H1 (cell line): ENCODE results near the gene KCTD11. TPM values are rescaled to one million over a fixed set of nuclear protein-coding genes. Genes with fewer than 3 reads are reported as not detected.

Experiments used
- CTCF ChIA-PET: fragments of 300-600 bp; sonication (Branson Sonifier 250); formaldehyde crosslinking; loops from one replicate; lab custom pipeline; 2021; ENCODE audit not compliant: partially characterized antibody; lab: Charles Lee
- POLR2A ChIA-PET: fragments of 300-600 bp; sonication (Branson Sonifier 250); formaldehyde crosslinking; loops from one replicate; lab custom pipeline; 2021; ENCODE audit warnings: inconsistent platforms; ENCODE audit not compliant: partially characterized antibody; lab: Charles Lee
- DNase-seq, 2 experiments: peaks; one replicate each; pipeline versions ENCODE4 v3.0.0 to v3.0.0-alpha.2; 2010 to 2022; ENCODE audit warnings: low spot score in 2 of 2, low read depth in 1 of 2, mixed read lengths in 1 of 2
- FAIRE-seq: peaks from 2 replicates; lab custom pipeline; 2011; peaks lifted over from hg19 to GRCh38; lab: Jason Lieb, UNC
- H2AFZ ChIP-seq: 2 replicates; pipeline ENCODE4 v1.8.1; 2012; ENCODE audit warnings: low read length, inconsistent platforms
- H2AK5ac ChIP-seq: 2 replicates; pipeline ENCODE4 v1.6.1; 2013; ENCODE audit warnings: low read depth, low read length
- H2BK120ac ChIP-seq: replicated peaks from 2 replicates; pipeline ENCODE3; 2013; ENCODE audit warnings: low read depth, low read length, inconsistent platforms
- H2BK12ac ChIP-seq: 2 replicates; pipeline ENCODE4 v1.6.1; 2013; ENCODE audit warnings: low read depth, low read length
- H2BK15ac ChIP-seq: 2 replicates; pipeline ENCODE4 v1.6.1; 2013; ENCODE audit warnings: low read length
- H2BK20ac ChIP-seq: 2 replicates; pipeline ENCODE4 v1.6.1; 2013; ENCODE audit warnings: low read length
- H2BK5ac ChIP-seq: 2 replicates; pipeline ENCODE4 v1.6.1; 2013; ENCODE audit warnings: low read depth, low read length
- H3K14ac ChIP-seq: 2 replicates; pipeline ENCODE4 v1.6.1; 2013; ENCODE audit warnings: inconsistent platforms; ENCODE audit not compliant: insufficient read length
- H3K18ac ChIP-seq: 2 replicates; pipeline ENCODE4 v1.6.1; 2013; ENCODE audit warnings: low read length; ENCODE audit errors: extremely low read depth
- H3K23ac ChIP-seq: 2 replicates; pipeline ENCODE4 v1.6.1; 2013; ENCODE audit warnings: inconsistent platforms; ENCODE audit not compliant: insufficient read length
- H3K23me2 ChIP-seq: 2 replicates; pipeline ENCODE4 v1.6.1; 2013; ENCODE audit warnings: low read depth, low read length
- H3K27ac ChIP-seq: 2 replicates; pipeline ENCODE4 v1.6.1; 2011; ENCODE audit warnings: low read depth, low read length, inconsistent platforms
- H3K27me3 ChIP-seq, 4 experiments: replicated peaks in 1 of 4; 1 replicate in 1 of 4; 2 replicates in 3 of 4; pipeline versions ENCODE4 v1.6.1 to v1.8.1; 2011 to 2013; ENCODE audit warnings: low read length in 3 of 4, mild to moderate bottlenecking in 3 of 4, inconsistent platforms in 2 of 4, mixed read lengths in 2 of 4, moderate library complexity in 1 of 4; ENCODE audit not compliant: control insufficient read depth in 3 of 4, insufficient read depth in 3 of 4; ENCODE audit errors: extremely low read depth in 1 of 4
- H3K36me3 ChIP-seq, 4 experiments: 2 replicates each; pipeline versions ENCODE4 v1.6.1 to v1.8.1; 2011 to 2013; ENCODE audit warnings: mild to moderate bottlenecking in 4 of 4, low read length in 3 of 4, moderate library complexity in 2 of 4, control low read depth in 1 of 4, inconsistent platforms in 1 of 4; ENCODE audit not compliant: insufficient read depth in 4 of 4, control insufficient read depth in 2 of 4
- H3K4ac ChIP-seq: replicated peaks from 2 replicates; pipeline ENCODE3; 2013; ENCODE audit warnings: low read length, low read depth, mixed read lengths, inconsistent platforms; ENCODE audit not compliant: insufficient read length
- H3K4me1 ChIP-seq, 4 experiments: replicated peaks in 1 of 4; 1 replicate in 1 of 4; 2 replicates in 3 of 4; pipeline versions ENCODE4 v1.6.1 to v1.8.1; 2011 to 2013; ENCODE audit warnings: low read length in 3 of 4, inconsistent platforms in 2 of 4, mixed read lengths in 1 of 4; ENCODE audit not compliant: insufficient read depth in 4 of 4, control insufficient read depth in 3 of 4
- H3K4me2 ChIP-seq, 2 experiments: 2 replicates each; pipeline versions ENCODE4 v1.6.1 to v1.8.1; 2011 to 2013; ENCODE audit warnings: low read depth in 2 of 2, low read length in 2 of 2, control low read depth in 1 of 2, inconsistent platforms in 1 of 2, mild to moderate bottlenecking in 1 of 2; ENCODE audit not compliant: insufficient read depth in 1 of 2
- H3K4me3 ChIP-seq, 4 experiments: fragments of 200-600, 300-600 bp in 1 of 4; sonication (generic), shearing (Covaris generic), sonication (Bioruptor Twin) in 1 of 4; 2 replicates each; pipeline versions ENCODE4 v1.5.1 to v1.8.1; 2011 to 2016; ENCODE audit warnings: low read length in 4 of 4, low read depth in 3 of 4, control low read depth in 2 of 4, inconsistent platforms in 2 of 4, mild to moderate bottlenecking in 2 of 4, mixed read lengths in 1 of 4, moderate library complexity in 1 of 4; ENCODE audit not compliant: insufficient read depth in 2 of 4; ENCODE audit errors: extremely low read depth in 1 of 4
- H3K56ac ChIP-seq: replicated peaks from 2 replicates; pipeline ENCODE3; 2013; ENCODE audit warnings: low read depth, mild to moderate bottlenecking, mixed read lengths, low read length, inconsistent platforms; ENCODE audit not compliant: insufficient read length
- H3K79me1 ChIP-seq: 2 replicates; pipeline ENCODE4 v1.6.1; 2013; ENCODE audit warnings: low read depth, low read length, control low read depth
- H3K79me2 ChIP-seq, 2 experiments: 2 replicates each; pipeline versions ENCODE4 v1.6.1 to v1.8.1; 2012 to 2013; ENCODE audit warnings: low read length in 2 of 2, mild to moderate bottlenecking in 2 of 2, inconsistent platforms in 1 of 2; ENCODE audit not compliant: insufficient read depth in 2 of 2, control insufficient read depth in 1 of 2
- H3K9ac ChIP-seq, 4 experiments: replicated peaks in 1 of 4; 1 replicate in 1 of 4; 2 replicates in 3 of 4; pipeline versions ENCODE4 v1.6.1 to v1.8.1; 2011 to 2013; ENCODE audit warnings: low read depth in 3 of 4, low read length in 3 of 4, control low read depth in 2 of 4, mild to moderate bottlenecking in 2 of 4, moderate library complexity in 2 of 4, inconsistent platforms in 1 of 4; ENCODE audit errors: extremely low read depth in 1 of 4
- H3K9me3 ChIP-seq, 2 experiments: 2 replicates each; pipeline versions ENCODE4 v1.6.1 to v1.8.1; 2012 to 2013; ENCODE audit warnings: mild to moderate bottlenecking in 2 of 2, moderate library complexity in 2 of 2, control low read depth in 1 of 2, inconsistent platforms in 1 of 2, low read depth in 1 of 2, low read length in 1 of 2, mixed read lengths in 1 of 2; ENCODE audit not compliant: insufficient read depth in 2 of 2
- H4K20me1 ChIP-seq, 2 experiments: replicated peaks in 1 of 2; 2 replicates each; pipeline versions ENCODE3 to v1.8.1; 2011 to 2013; ENCODE audit warnings: inconsistent platforms in 2 of 2, low read length in 2 of 2, mild to moderate bottlenecking in 1 of 2; ENCODE audit not compliant: insufficient read depth in 2 of 2, control insufficient read depth in 1 of 2
- H4K5ac ChIP-seq: 2 replicates; pipeline ENCODE4 v1.6.1; 2013; ENCODE audit warnings: low read length, low read depth, mixed read lengths, inconsistent platforms; ENCODE audit not compliant: insufficient read length
- H4K8ac ChIP-seq: 2 replicates; pipeline ENCODE4 v1.8.0; 2013; ENCODE audit warnings: mild to moderate bottlenecking, moderate library complexity, low read length, inconsistent platforms; ENCODE audit not compliant: insufficient read depth; ENCODE audit errors: extremely low read depth
- H4K91ac ChIP-seq: replicated peaks from 2 replicates; pipeline ENCODE3; 2013; ENCODE audit warnings: low read length, mixed read lengths, inconsistent platforms; ENCODE audit not compliant: insufficient read length
- BACH1 ChIP-seq: IDR thresholded peaks from 2 replicates; pipeline ENCODE4 v1.6.1; 2012; ENCODE audit warnings: low read length, improper control_type of control experiment
- HDAC2 ChIP-seq, 2 experiments: fragments of 300-600 bp in 1 of 2; sonication (generic) in 1 of 2; IDR thresholded peaks; 2 replicates each; pipeline ENCODE4 v1.6.1; 2011 to 2012; ENCODE audit warnings: low read depth in 2 of 2, low read length in 2 of 2, mild to moderate bottlenecking in 2 of 2, moderate library complexity in 2 of 2, borderline replicate concordance in 1 of 2, inconsistent platforms in 1 of 2
- MAX ChIP-seq: IDR thresholded peaks from 2 replicates; pipeline ENCODE4 v1.6.1; 2012; ENCODE audit warnings: inconsistent platforms
- SUZ12 ChIP-seq: fragments of 200-600 bp; sonication (generic); IDR thresholded peaks from 2 replicates; pipeline ENCODE4 v1.6.1; 2012; ENCODE audit warnings: mild to moderate bottlenecking, inconsistent platforms, low read length, moderate library complexity, mixed read lengths
- WGBS, 2 experiments: shearing (Covaris generic) in 1 of 2; methylation state at CpG; one replicate each; pipeline versions ENCODE4 v1.1.6 to v1.1.7; 2013 to 2015; ENCODE audit warnings: low lambda C conversion rate in 2 of 2, mixed read lengths in 2 of 2, inconsistent platforms in 1 of 2, low coverage in 1 of 2, missing lambda C conversion rate in 1 of 2; ENCODE audit not compliant: insufficient replicate concordance in 2 of 2, insufficient coverage in 1 of 2, insufficient read length in 1 of 2; ENCODE audit errors: extremely low coverage in 1 of 2, missing lambda C conversion rate in 1 of 2; 5-methylcytosine and 5-hydroxymethylcytosine counted together
- polyA plus RNA-seq, 7 experiments: library from polyadenylated mRNA; depleted of rRNA in 3 of 7; stranded (reverse) in 5 of 7; unstranded in 2 of 7; fragments of >200 nt in 5 of 7; fragments of 200-250 nt in 2 of 7; gene quantifications; 1 replicate in 5 of 7; 2 replicates in 1 of 7; 4 replicates in 1 of 7; pipeline versions ENCODE4 v1.2.1 to v1.2.3, GENCODE V29; 2011 to 2013; ENCODE audit warnings: missing spikeins in 2 of 7, mixed read lengths in 2 of 7
- total RNA-seq: library from RNA; stranded (reverse); fragmentation: NEBNext Ultra II Directional; extraction: Animal tissue kit (Norgen Biotek cat#: 25700); gene quantifications from 2 replicates; pipeline ENCODE4 v1.2.1, GENCODE V29; 2021

The KCTD11 gene
- total and polyA plus RNA-seq, 2 of the 8 experiments (the other 6 are each of a cell fraction or from before 2014, with no cell fraction given): 8.6 to 9.2 TPM

GRCh38 chr17:7403727-7403976 is 51.7 kb downstream of the KCTD11 start:
- 4% methylated on average over 8 of the region's 13 CpGs; no CpG with 5 or more reads in 1 of the 2 experiments for WGBS, 2 experiments
- H3K4ac ChIP-seq: no peak overlapping the region
- peaks cover 15% of the 10 kb centered on the region; the same call in 1 of the 2 replicates for H3K23me2 ChIP-seq
- H3K56ac ChIP-seq: peak overlapping the region; percentile 91
- H2AFZ ChIP-seq: no peak overlapping the region
- peaks cover 0 to 5% (median 1%) of the 10 kb centered on the region in 4 experiments; a peak in 1 of 8 replicates for H3K36me3 ChIP-seq
- peak overlapping the region; percentile 67 to 94 (median 74) for H3K4me3 ChIP-seq
- CTCF ChIA-PET: interaction anchor here (0.8 to 3.5 kb wide), 10 partner anchors 8 to 157 kb away, joined by 3 to 26 read pairs (median 5); partner anchors contain the start of genes TMEM102 and TMEM95
- no peak overlapping the region for H3K14ac ChIP-seq
- H3K27ac ChIP-seq: peak overlapping the region; percentile 81; the same call in 1 of the 2 replicates
- H2BK120ac ChIP-seq: no peak overlapping the region
- H4K8ac ChIP-seq: no peak overlapping the region
- peaks cover 0 to 15% (median 11%) of the 10 kb centered on the region in 4 experiments; a peak in 5 of 7 replicates for H3K4me1 ChIP-seq
- H4K20me1 ChIP-seq: peaks cover 0 to 8% of the 10 kb centered on the region in 2 experiments
- no peak overlapping the region for H2AK5ac ChIP-seq
- TF ChIP-seq HDAC2 (IDR thresholded peaks at IDR 0.05; ENCODE audit: borderline replicate concordance in 1 of 2, low read depth in 2 of 2, low read length in 2 of 2) (peak in 1 of 2 experiments; percentile 84; a peak in 1 of 4 replicates), BACH1 (no peak), MAX (0 out of 2 replicates have a peak, but pooled peaks have one; percentile 3), SUZ12 (no peak)
- H3K4me2 ChIP-seq: peak overlapping the region; percentile 84 to 90
- no peak for DNase-seq
- POLR2A ChIA-PET: interaction anchor here (0.6 to 8.2 kb wide), 23 partner anchors 10 to 205 kb away, joined by 3 to 66 read pairs (median 4); partner anchors contain the start of genes CHRNB1, FGF11, KCTD11 and PHF23
- peak overlapping the region; percentile 79 for H4K5ac ChIP-seq
- FAIRE-seq: no peak
- peak overlapping the region; percentile 96 for H3K18ac ChIP-seq
- H2BK12ac ChIP-seq: no peak overlapping the region
- no peaks in the 10 kb centered on the region; a peak in 1 of 7 replicates for H3K27me3 ChIP-seq
- peak overlapping the region in 3 of 4 experiments; percentile 19 to 42 (median 34); a peak in 3 of 7 replicates for H3K9ac ChIP-seq
- no peak overlapping the region for H3K23ac ChIP-seq
- peak overlapping the region; percentile 76 for H2BK5ac ChIP-seq
- peaks cover 5% of the 10 kb centered on the region for H3K79me1 ChIP-seq
- no peak overlapping the region for H4K91ac ChIP-seq
- no peaks in the 10 kb centered on the region for H3K9me3 ChIP-seq
- peaks cover 0 to 8% of the 10 kb centered on the region in 2 experiments; a peak in 1 of 4 replicates for H3K79me2 ChIP-seq
- H2BK15ac ChIP-seq: no peak overlapping the region
- H2BK20ac ChIP-seq: no peak overlapping the region
